HEK293T (cell line): ENCODE data around the gene ADPRHL1.

Source experiments
- CTCF ChIA-PET: fragments of 350-600 bp; formaldehyde crosslinking; extraction: SDS; loops from one replicate; lab custom pipeline; 2021; ENCODE audit warnings: antibody characterized with exemption, inconsistent platforms; lab: Yijun Ruan, JAX
- POLR2A ChIA-PET: fragments of 350-600 bp; formaldehyde crosslinking; extraction: SDS; loops from one replicate; lab custom pipeline; 2020; ENCODE audit warnings: antibody characterized with exemption, inconsistent platforms; lab: Yijun Ruan, JAX
- DNase-seq: peaks from one replicate; pipeline ENCODE4 v3.0.0; 2012; ENCODE audit warnings: mixed read lengths; ENCODE audit errors: extremely low spot score
- ARNT ChIP-seq: fragments of 450-650 bp; IDR thresholded peaks from 2 replicates; pipeline ENCODE4 v1.6.1; 2017; ENCODE audit warnings: mild to moderate bottlenecking
- BHLHE40 ChIP-seq: fragments of 450-650 bp; IDR thresholded peaks from 2 replicates; pipeline ENCODE4 v1.6.1; 2016; ENCODE audit warnings: mild to moderate bottlenecking, moderate library complexity, borderline replicate concordance
- CTBP1 ChIP-seq: fragments of 450-650 bp; IDR thresholded peaks from 2 replicates; pipeline ENCODE4 v1.6.1; 2016; ENCODE audit warnings: borderline replicate concordance
- ELF4 ChIP-seq: fragments of 450-650 bp; IDR thresholded peaks from 2 replicates; pipeline ENCODE4 v1.6.1; 2017; ENCODE audit warnings: antibody characterized with exemption
- FOXA1 ChIP-seq: fragments of 450-650 bp; IDR thresholded peaks from 2 replicates; pipeline ENCODE4 v1.6.1; 2016; ENCODE audit warnings: mild to moderate bottlenecking
- FOXK2 ChIP-seq: fragments of 450-650 bp; IDR thresholded peaks from 2 replicates; pipeline ENCODE4 v1.6.1; 2016; ENCODE audit warnings: mild to moderate bottlenecking
- FOXM1 ChIP-seq: fragments of 450-650 bp; IDR thresholded peaks from 2 replicates; pipeline ENCODE4 v1.6.1; 2017; ENCODE audit warnings: mild to moderate bottlenecking, borderline replicate concordance
- HDGF ChIP-seq: fragments of 450-650 bp; IDR thresholded peaks from 2 replicates; pipeline ENCODE4 v1.6.1; 2017; ENCODE audit warnings: antibody characterized with exemption, borderline replicate concordance
- L3MBTL2 ChIP-seq: fragments of 450-650 bp; conservative IDR thresholded peaks from 2 replicates; pipeline ENCODE4 v1.6.1; 2016; ENCODE audit warnings: mild to moderate bottlenecking
- LEF1 ChIP-seq: fragments of 450-650 bp; IDR thresholded peaks from 2 replicates; pipeline ENCODE4 v1.6.1; 2017; ENCODE audit warnings: mild to moderate bottlenecking, borderline replicate concordance
- NFRKB ChIP-seq: fragments of 450-650 bp; IDR thresholded peaks from 2 replicates; pipeline ENCODE4 v1.6.1; 2016; ENCODE audit warnings: mild to moderate bottlenecking, moderate library complexity
- SP1 ChIP-seq: fragments of 450-650 bp; IDR thresholded peaks from 2 replicates; pipeline ENCODE4 v1.6.1; 2017
- SUZ12 ChIP-seq: fragments of 450-650 bp; IDR thresholded peaks from 2 replicates; pipeline ENCODE4 v1.6.1; 2016; ENCODE audit warnings: mild to moderate bottlenecking
- TARDBP ChIP-seq: fragments of 450-650 bp; IDR thresholded peaks from 2 replicates; pipeline ENCODE4 v1.6.1; 2016
- ZNF384 ChIP-seq: fragments of 450-650 bp; IDR thresholded peaks from 2 replicates; pipeline ENCODE4 v1.6.1; 2016
- TF ChIP-seq, protein P1 (sequence below): fragments of 450-650 bp; IDR thresholded peaks from 2 replicates; pipeline ENCODE4 v1.6.1; 2016

The ADPRHL1 gene

DNA sequence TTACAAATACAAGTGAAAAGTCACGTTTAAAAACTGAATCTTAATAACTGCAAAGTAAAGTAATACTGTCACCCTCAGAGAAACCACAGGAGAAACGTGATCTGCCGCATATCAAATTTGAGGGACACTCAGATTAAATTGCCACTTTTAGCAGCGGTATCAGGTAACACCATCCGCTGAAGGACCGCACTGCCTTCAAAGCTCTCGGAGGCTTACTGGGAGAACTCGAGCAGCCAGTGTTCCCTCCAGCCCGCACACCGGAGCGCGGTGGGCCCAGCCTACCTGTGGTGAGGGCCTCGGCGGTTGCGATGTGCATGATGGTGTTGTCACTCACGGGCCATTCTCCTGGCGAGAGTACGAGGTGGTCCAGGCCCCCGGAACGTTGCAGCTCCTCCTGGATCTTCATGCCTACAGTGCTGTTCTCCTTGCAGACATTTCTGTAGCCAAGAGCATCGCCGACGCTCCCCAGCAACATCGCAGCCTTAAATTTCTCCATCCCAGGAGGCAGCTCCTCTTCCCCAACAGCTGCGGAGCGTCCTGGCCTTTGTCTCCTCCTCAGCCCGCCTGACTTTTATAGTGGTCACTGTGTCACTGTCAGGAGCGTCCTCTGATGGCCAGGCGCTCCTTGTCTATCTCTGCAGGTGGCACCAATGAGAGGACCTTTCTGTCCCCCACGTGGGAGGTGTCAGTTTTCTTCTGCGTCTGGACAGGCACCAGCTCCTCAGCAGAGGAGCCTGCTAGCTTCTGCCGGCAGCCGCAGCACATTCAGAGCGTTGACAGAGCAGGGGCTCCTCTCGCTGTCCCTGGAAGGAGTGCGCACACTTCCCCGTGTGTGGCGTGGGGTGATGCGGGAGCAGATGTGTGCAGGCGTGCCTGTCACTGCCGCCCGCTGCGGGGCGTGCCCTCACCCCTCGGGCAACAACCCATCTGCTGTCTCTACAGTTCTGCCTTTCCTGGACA lies at the start of gene ADPRHL1:
Gene ADPRHL1, minus strand, starts transcription at position 547 of the 960 bp plus-strand sequence. Its CDS starts 51 bp downstream, at position 496.
- CTCF ChIA-PET = no interaction called here
- TF ChIP-seq ARNT = no peak
- no peak for TF ChIP-seq FOXK2
- no peak for TF ChIP-seq CTBP1
- DNase-seq = no peak
- POLR2A ChIA-PET = no interaction called here

DNA sequence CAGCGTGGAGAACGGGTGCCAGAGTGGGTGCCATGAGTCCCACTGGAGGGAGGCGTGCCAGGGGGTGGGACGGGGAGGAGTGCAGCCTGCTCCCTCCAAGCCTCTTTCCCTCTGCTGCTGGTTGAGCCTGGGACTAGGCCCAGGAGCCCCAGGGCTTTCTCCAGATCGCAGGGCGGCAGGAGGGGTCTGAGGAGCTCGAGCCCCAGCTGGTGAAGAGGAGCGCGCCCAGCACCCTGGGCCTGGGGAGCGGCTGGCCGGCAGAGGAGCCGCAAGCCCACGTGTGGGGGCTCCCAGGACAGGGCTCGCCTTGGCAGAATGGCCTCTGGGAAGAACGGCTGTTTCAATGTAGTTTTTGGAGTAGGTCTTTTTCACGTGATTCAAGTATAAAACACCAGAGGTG lies 49.4 kb upstream of the ADPRHL1 start:
- POLR2A ChIA-PET = no interaction called here
- no peak for DNase-seq
- no peak for TF ChIP-seq L3MBTL2
- TF ChIP-seq LEF1 = no peak
- no peak for TF ChIP-seq SP1
- TF ChIP-seq FOXM1 = no peak
- TF ChIP-seq CTBP1 = no peak
- TF ChIP-seq TARDBP = no peak
- CTCF ChIA-PET = no interaction called here

DNA sequence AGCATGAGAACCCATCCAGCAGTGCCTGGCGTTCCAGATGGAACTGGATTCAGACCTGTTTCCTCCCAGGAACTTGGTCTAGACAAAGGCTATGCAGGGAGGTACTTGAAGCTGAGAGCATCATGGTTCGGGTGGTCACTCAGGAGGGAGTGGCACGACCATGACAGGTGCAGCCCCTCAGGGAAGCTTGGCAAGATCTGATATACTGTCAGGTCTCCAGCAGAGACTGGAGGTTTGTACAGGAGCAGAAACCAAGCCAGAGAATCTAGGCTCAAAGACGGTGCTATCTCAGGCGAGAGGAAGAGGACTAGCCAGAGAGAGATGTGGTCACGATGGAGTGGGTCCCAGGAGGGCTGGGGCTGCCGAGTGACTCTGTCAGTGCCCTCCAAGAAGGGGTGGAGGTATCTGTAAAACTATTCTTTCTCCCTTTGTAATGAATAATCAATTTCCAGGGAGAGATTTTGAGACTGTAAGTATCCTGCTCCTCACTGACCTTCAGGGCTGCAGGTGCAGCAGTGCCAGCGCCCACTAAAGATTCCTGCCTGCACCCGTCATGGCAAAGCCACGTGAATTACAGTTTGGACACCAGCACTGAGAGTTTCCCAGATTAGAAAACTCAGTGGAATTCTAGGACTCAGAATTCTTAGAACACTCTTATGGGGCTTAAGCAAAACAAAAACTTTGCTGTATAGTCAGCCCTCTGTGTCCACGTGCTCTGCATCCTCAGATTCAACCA lies 47.4 kb upstream of the ADPRHL1 start:
- no peak for DNase-seq
- ChIA-PET CTCF (no interaction called here), POLR2A (no interaction called here)
- TF ChIP-seq, protein P1, sequence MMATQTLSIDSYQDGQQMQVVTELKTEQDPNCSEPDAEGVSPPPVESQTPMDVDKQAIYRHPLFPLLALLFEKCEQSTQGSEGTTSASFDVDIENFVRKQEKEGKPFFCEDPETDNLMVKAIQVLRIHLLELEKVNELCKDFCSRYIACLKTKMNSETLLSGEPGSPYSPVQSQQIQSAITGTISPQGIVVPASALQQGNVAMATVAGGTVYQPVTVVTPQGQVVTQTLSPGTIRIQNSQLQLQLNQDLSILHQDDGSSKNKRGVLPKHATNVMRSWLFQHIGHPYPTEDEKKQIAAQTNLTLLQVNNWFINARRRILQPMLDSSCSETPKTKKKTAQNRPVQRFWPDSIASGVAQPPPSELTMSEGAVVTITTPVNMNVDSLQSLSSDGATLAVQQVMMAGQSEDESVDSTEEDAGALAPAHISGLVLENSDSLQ = no peak
- TF ChIP-seq HDGF = no peak
- no peak for TF ChIP-seq L3MBTL2
- TF ChIP-seq CTBP1 = no peak
- no peak for TF ChIP-seq SP1
- no peak for TF ChIP-seq FOXK2
- no peak for TF ChIP-seq FOXM1
- no peak for TF ChIP-seq ARNT
- no peak for TF ChIP-seq TARDBP
- TF ChIP-seq BHLHE40 = no peak
- no peak for TF ChIP-seq NFRKB
- no peak for TF ChIP-seq FOXA1
- no peak for TF ChIP-seq ELF4
- TF ChIP-seq LEF1 = no peak
- no peak for TF ChIP-seq SUZ12
- TF ChIP-seq ZNF384 = no peak

DNA sequence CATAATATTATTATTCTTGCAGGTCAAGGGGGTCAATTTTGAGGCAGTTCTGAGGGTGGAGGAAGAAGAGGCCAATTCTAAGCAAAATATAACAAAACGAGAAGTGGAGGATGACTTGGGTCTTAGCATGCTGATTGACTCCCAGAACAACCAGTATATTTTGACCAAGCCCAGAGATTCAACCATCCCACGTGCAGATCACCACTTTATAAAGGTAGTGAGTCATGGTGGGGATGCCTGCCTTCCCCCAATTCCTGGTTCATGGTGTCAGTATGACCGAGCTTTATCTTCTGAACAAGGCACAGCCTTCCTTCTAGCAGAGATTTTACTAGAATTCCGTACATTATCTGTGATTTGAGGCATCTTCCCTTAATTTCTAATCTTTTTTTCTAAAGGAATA lies 46.6 kb upstream of the ADPRHL1 start:
- no peak for DNase-seq
- TF ChIP-seq FOXM1 (no peak), ARNT (no peak), L3MBTL2 (no peak), NFRKB (no peak), BHLHE40 (no peak), CTBP1 (no peak), SP1 (no peak), HDGF (no peak), TARDBP (no peak), FOXK2 (no peak)
- TF ChIP-seq, protein P1 = no peak
- CTCF ChIA-PET = no interaction called here
- POLR2A ChIA-PET = no interaction called here

DNA sequence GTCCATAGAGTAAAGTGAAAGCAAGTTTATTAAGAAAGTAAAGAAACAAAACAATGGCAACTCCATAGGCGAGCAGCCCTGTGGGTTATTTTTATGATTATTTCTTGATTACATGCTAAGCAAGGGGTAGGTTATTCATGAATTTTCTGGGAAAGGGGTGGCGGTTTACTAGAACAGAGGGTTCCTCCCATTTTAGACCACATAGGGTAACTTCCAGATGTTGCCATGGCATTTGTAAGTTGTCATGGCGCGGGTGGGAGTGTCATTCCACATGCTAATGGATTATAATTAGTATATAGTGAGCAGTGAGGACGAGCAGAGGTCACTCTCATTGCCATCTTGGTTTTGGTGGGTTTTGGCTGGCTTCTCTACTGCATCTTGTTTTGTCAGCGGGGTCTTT lies 45.6 kb upstream of the ADPRHL1 start:
- POLR2A ChIA-PET = no interaction called here
- DNase-seq = no peak
- TF ChIP-seq ZNF384 = no peak
- no peak for TF ChIP-seq NFRKB
- TF ChIP-seq L3MBTL2 = no peak
- no peak for TF ChIP-seq SP1
- CTCF ChIA-PET = no interaction called here

DNA sequence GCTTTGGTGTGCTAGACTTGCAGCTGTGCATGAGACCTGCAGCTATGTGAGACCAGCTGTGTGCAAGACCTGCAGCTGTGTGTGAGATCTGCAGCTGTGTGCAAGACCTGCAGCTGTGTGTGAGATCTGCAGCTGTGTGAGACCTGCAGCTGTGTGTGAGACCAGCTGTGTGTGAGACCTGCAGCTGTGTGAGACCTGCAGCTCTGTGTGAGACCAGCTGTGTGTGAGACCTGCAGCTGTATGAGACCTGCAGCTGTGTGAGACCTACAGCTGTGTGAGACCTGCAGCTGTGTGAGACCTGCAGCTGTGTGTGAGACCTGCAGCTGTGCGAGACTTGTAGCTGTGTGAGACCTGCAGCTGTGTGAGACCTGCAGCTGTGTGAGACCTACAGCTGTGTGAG lies 43.9 kb upstream of the ADPRHL1 start:
- TF ChIP-seq LEF1 = no peak
- TF ChIP-seq ZNF384 = no peak
- TF ChIP-seq L3MBTL2 = no peak
- no peak for TF ChIP-seq HDGF
- no peak for TF ChIP-seq FOXK2
- no peak for TF ChIP-seq FOXA1
- no peak for TF ChIP-seq CTBP1
- no peak for TF ChIP-seq FOXM1
- no peak for TF ChIP-seq SUZ12
- TF ChIP-seq, protein P1 = no peak
- no peak for TF ChIP-seq ELF4
- no peak for TF ChIP-seq BHLHE40
- no peak for TF ChIP-seq ARNT
- no peak for TF ChIP-seq TARDBP
- TF ChIP-seq SP1 = no peak
- no peak for TF ChIP-seq NFRKB
- ChIA-PET CTCF (no interaction called here), POLR2A (interaction anchor here (0.7 kb wide), 1 partner anchor 12 kb away, joined by 3 read pairs; no protein-coding TSS in a partner anchor)
- DNase-seq = no peak
